ENCODE data around the gene KCNQ4. TPM values are rescaled to one million over a fixed set of nuclear protein-coding genes. Genes with fewer than 3 reads are reported as not detected.

The KCNQ4 gene
- total and polyA plus RNA-seq, 10 of the 15 experiments (the other 5 are each of a cell fraction or from before 2014, with no cell fraction given): 0.04 to 0.18 (median 0.08) TPM; not detected in 2

DNA sequence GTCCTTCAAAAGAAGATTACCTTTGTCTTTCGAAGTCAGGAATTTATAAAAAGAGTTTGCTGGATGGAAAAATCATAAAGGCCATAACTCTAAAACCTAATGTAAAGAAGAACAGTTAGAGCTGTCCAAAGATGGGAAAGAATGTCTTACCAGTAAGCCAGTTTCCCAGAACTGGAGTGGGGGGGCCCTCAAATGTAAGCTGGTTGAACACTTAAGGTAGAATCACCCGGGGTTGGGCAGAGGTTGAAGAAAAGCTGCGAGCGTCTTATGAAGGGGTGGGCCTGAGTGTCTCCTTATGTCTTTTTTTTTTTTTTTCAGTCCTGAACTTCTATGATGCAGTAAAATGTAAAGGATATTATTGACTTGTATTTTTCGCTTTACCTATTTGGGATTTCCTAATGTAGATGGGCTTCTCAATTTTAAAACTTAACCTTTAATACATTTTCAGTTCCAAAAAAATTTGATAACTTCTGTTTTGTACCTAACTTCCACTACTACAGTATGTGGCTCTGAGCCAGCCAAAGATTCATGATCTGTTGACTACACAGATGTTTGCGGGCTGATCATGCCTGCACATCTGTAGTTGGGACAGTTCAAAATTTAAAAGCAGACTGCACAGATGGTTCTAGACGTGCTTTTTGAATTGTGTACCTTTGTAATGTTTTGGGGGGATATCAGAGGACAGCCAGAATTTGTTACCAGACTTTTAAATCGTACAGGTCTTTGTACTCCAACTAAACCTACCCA is 48.5 kb upstream of the KCNQ4 start:
- Histone ChIP-seq H3K79me2 (ENCODE audit: control insufficient read depth, insufficient read depth, low read length) (peaks cover 45% of the 10 kb centered on the region), H3K36me3 (ENCODE audit: control insufficient read depth in 2 of 2, insufficient read depth in 2 of 2, low read length in 1 of 2) (peaks cover 3 to 12% of the 10 kb centered on the region in 2 experiments; a peak in 1 of 4 replicates), H2AFZ (ENCODE audit: control insufficient read depth, low read depth, low read length) (no peak overlapping the region), H4K20me1 (ENCODE audit: control insufficient read depth, insufficient read depth) (no peaks in the 10 kb centered on the region), H3K4me2 (ENCODE audit: control insufficient read depth, insufficient read depth) (no peak overlapping the region), H3K9me3 (replicated peaks; ENCODE audit: control insufficient read depth, insufficient read depth, low read length) (no peaks in the 10 kb centered on the region), H3K27ac (ENCODE audit: control insufficient read depth, insufficient read depth) (no peak overlapping the region), H3K4me3 (no peak overlapping the region), H3K27me3 (replicated peaks in 1 of 2; ENCODE audit: control insufficient read depth in 2 of 2, insufficient read depth in 2 of 2, low read length in 1 of 2) (no peaks in the 10 kb centered on the region), H3K9ac (ENCODE audit: control insufficient read depth, insufficient read depth, low read length) (no peak overlapping the region), H3K4me1 (ENCODE audit: control insufficient read depth, insufficient read depth, low read length) (no peaks in the 10 kb centered on the region)
- SMC1A ChIA-PET (ENCODE audit: uncharacterized antibody, unreplicated experiment): interaction anchor here (1.0 to 2.8 kb wide), 3 partner anchors 12 to 34 kb away, joined by 3 to 10 read pairs (median 5); no protein-coding TSS in a partner anchor
- TF ChIP-seq ZBTB4 (CRISPR knock-in tag; IDR thresholded peaks at IDR 0.05) (no peak), RB1 (IDR thresholded peaks at IDR 0.05; ENCODE audit: borderline replicate concordance) (no peak), NFXL1 (IDR thresholded peaks at IDR 0.05; ENCODE audit: borderline replicate concordance) (no peak), ZNF217 (IDR thresholded peaks at IDR 0.05) (no peak), STAT3 (IDR thresholded peaks at IDR 0.05; ENCODE audit: low read depth, low read length) (no peak), ZNF24 (IDR thresholded peaks at IDR 0.05) (no peak), ATF7 (IDR thresholded peaks at IDR 0.05; ENCODE audit: low read depth) (no peak), TCF12 (IDR thresholded peaks at IDR 0.05; ENCODE audit: low read depth, low read length) (no peak), LARP7 (IDR thresholded peaks at IDR 0.05) (no peak), CBFB (IDR thresholded peaks at IDR 0.05; ENCODE audit: low read depth) (no peak)
- TF ChIP-seq, protein P1, sequence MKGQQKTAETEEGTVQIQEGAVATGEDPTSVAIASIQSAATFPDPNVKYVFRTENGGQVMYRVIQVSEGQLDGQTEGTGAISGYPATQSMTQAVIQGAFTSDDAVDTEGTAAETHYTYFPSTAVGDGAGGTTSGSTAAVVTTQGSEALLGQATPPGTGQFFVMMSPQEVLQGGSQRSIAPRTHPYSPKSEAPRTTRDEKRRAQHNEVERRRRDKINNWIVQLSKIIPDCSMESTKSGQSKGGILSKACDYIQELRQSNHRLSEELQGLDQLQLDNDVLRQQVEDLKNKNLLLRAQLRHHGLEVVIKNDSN (IDR thresholded peaks at IDR 0.05; ENCODE audit: borderline replicate concordance, extremely low read length, insufficient read depth, low read depth, low read length): no peak
- TF ChIP-seq, protein P2, sequence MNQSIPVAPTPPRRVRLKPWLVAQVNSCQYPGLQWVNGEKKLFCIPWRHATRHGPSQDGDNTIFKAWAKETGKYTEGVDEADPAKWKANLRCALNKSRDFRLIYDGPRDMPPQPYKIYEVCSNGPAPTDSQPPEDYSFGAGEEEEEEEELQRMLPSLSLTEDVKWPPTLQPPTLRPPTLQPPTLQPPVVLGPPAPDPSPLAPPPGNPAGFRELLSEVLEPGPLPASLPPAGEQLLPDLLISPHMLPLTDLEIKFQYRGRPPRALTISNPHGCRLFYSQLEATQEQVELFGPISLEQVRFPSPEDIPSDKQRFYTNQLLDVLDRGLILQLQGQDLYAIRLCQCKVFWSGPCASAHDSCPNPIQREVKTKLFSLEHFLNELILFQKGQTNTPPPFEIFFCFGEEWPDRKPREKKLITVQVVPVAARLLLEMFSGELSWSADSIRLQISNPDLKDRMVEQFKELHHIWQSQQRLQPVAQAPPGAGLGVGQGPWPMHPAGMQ (IDR thresholded peaks at IDR 0.05; ENCODE audit: borderline replicate concordance): no peak
- RAD21 ChIA-PET (ENCODE audit: unreplicated experiment): no interaction called here
- WGBS (ENCODE audit: insufficient coverage, insufficient replicate concordance, low lambda C conversion rate, missing lambda C conversion rate): 96% methylated on average over 8 of the region's 8 CpGs
- in situ Hi-C loops (cut with MboI): no loop called here
- intact Hi-C loops (cut with micrococcal nuclease; ENCODE audit: unreplicated experiment): no loop called here
- POLR2A ChIA-PET: interaction anchor here (0.6 kb wide), 1 partner anchor 107 kb away, joined by 4 read pairs; no protein-coding TSS in a partner anchor
- CTCF ChIA-PET: interaction anchor here (0.5 to 0.8 kb wide), 2 partner anchors 12 to 18 kb away, joined by 3 read pairs; no protein-coding TSS in a partner anchor
- no peak for ATAC-seq
- TSS peak; percentile 9 for BruUV-seq (replicated peaks)
- no peak for DNase-seq (ENCODE audit: low read depth, low spot score)
- no peak for FAIRE-seq

Data from GM12878 (cell line).